ENCODE data around the gene HOOK2.

DNA sequence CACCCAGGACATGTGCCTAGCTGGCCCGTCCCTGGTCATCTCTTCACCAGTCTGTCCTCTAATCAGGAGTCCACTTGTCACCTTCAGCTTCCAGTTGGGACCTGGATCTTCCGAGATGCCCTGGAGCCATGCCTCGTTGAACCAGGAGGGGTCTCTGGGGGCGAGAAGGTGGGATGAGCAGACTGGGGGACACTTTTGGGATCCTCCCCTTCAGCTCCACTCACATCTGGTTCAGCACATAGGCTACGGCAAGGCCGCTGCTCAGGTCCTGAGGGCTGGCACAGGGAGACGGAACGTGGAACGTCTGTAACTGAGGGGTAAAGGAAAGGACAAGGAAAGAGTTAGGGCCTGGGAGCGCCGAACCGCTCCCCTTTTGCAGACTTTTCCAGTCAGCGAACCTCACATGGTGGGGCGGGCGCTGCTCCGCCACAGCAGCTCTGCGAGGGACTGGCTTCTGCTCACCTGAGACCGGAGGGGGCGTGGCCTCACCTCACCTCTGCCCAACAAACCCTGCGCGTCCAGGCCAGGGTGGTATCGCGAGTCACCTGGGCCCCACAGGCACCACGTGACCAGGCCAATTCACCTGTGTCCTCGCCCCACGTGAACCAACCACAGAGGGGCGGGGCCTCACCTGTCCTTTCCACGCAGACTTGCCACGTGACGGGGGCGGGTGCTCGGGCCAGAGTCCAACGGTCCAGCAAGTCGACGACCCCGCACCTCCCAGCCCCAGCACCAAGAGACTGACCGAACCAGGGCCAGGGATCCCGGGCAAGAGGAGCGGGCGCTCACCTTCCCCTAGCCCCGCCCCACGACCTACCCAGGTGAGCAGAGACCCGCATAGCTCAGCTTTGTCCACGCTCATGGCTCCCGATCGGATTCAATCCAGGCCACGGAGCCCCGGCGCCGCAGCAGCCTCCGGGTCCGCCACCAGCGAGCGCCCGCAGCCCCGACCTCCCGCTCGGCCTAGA, at the start of gene HOOK2:
- TF ChIP-seq JUN (CRISPR knock-in tag; IDR thresholded peaks at IDR 0.05) (no peak), CTCF (IDR thresholded peaks at IDR 0.05) (no peak), NR2C2 (CRISPR knock-in tag; IDR thresholded peaks at IDR 0.05) (no peak), GTF2I (CRISPR knock-in tag; conservative IDR thresholded peaks at IDR 0.05) (no peak), ETV6 (CRISPR knock-in tag; IDR thresholded peaks at IDR 0.05) (peak; percentile 71; the same call in 1 of the 2 replicates)
